G401.6 (cell line): ENCODE data around the gene EHD3.

Experiments used
- FAIRE-seq: peaks from 2 replicates; lab custom pipeline; 2012; peaks lifted over from hg19 to GRCh38; lab: Jason Lieb, UNC

The EHD3 gene

DNA sequence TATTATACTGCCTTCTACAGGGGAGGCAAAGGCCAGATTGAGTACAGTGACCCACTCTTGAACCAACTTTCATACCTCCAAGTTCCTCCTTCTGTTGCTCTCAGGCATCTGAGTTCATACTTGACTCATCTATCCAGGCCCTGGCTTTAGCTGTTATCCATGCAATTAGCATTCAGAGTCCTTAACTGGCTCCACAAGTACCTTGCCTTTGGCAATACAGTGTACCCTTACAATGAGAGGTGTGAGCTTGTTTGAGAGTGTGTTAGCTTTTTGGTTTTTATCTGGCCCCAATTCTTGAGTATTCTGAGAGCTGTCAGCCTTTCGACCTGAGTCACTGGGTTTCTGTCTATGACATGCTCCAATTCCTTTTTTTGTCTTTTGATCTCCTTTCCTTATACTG is 60.2 kb downstream of the EHD3 start:
- no peak for FAIRE-seq

- no peak for FAIRE-seq
Measured at GRCh38 chr2:31296641-31297287, 62.8 kb downstream of the EHD3 start.

- no peak for FAIRE-seq
Measured at GRCh38 chr2:31297751-31298150, 63.8 kb downstream of the EHD3 start.

- FAIRE-seq, result no peak
Measured at GRCh38 chr2:31299547-31299946, 65.6 kb downstream of the EHD3 start.

GRCh38 chr2:31300309-31300708 is 66.4 kb downstream of the EHD3 start:
- no peak for FAIRE-seq

GRCh38 chr2:31302940-31303563 is 69.1 kb downstream of the EHD3 start:
- FAIRE-seq, result no peak

DNA sequence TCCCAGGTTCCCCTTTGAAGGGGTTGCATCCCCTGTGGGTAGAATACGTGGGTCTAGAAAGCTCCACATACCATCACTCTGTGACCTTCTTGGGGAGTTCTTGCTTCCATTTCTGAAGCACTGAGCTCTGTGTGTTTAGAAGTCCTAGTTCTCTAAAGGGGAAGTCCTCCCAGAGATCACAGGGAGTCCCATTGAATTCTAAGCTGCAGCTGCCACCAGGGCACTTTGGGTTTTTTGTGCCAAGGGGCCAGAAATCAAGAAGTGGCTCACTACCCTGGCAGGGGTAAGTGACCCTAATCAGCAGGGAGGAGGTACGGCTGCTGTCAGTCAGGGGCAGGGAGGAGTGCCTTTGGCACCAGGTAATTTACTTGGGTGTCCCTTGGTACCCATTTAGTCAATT is 70.9 kb downstream of the EHD3 start:
- FAIRE-seq, result no peak

- no peak for FAIRE-seq
Measured at GRCh38 chr2:31312898-31313297, 78.9 kb downstream of the EHD3 start.

DNA sequence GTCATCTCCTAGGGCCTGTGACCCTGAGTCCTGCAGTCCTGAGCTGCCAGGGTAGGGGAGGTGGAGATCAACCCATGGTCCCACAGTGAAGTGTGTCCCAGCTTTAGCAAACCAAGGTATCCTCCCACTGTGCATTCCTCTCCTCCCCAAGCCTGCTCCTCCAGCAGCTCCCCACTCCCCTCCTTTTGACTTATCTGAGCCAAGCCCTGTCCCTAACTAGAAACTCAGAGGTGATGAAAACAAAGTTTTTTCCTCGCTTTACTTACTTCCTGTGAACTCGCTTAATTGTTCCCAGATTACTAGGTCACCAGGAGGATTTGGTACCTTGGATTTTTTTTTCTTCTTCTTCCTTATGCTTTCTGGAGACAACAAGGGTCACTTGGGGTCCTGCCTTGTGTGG is 80.8 kb downstream of the EHD3 start:
- FAIRE-seq, result no peak

- no peak for FAIRE-seq
Measured at GRCh38 chr2:31317396-31317795, 83.4 kb downstream of the EHD3 start.

DNA sequence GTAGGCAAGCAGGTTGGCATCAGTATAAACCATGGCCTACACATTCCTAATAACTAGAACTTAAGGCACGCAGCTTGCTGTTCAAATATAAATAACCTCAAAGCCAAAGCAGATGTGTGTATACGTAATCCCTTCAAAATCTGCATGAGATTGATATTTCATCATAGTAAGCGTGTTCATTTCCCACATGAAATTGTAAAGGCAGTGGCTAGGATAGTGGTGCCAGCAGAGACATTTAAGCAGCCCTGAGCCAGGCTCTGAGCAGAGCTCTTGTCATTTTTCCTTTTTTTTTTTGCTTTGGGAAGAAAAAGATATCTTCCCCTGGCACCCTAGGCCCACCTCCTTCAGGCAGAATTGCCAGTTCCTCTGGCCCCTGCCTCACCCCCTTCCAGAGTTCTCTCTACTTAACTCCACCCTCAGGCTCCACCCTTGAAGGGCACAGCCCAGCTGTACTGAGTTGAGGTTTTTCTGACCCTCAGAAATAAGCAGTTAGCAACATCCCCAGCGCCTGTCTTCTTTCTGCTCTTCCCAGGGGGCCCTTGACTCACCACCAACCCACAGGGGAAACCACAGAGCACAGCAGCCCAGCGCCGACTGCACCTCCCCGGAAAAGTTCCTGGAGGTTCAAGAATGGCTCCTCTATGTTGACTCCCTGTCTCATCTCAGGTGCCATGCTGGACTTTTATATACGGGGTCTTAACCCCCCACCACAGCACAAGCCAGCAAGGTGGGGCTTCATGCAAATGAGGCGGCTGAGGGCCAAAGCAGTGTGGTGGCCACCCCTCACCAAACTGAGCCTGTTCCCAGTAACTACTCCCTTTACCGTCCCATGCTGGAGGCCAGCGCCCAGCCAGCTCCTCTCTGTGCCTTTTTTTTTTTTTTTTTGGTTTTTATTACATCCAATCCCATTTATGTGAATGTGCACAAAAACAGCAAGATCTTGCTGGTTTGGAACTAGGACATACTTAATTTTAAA is 84.7 kb downstream of the EHD3 start:
- FAIRE-seq, result no peak
